GM12864 (cell line): ENCODE measurements around the gene RHBDL2.

ENCODE experiments used
- DNase-seq: peaks from one replicate; pipeline ENCODE4 v3.0.0-alpha.2; 2011; ENCODE audit warnings: low read depth
- H3K4me3 ChIP-seq: 2 replicates; pipeline ENCODE4 v1.5.1; 2011; ENCODE audit warnings: mild to moderate bottlenecking, low read depth, low read length, control low read depth
- CTCF ChIP-seq: IDR thresholded peaks from 2 replicates; pipeline ENCODE4 v1.5.1; 2011; ENCODE audit warnings: low read depth, mild to moderate bottlenecking, moderate library complexity, low read length, control low read depth, inconsistent platforms; ENCODE audit errors: missing control alignments

RHBDL2 gene

GRCh38 chr1:38950553-38950952, 8.9 kb upstream of the RHBDL2 start:
- no peak for DNase-seq
- H3K4me3 ChIP-seq, result no peak overlapping the region
- no peak for TF ChIP-seq CTCF

GRCh38 chr1:38944547-38944946, 2.9 kb upstream of the RHBDL2 start:
- no peak for TF ChIP-seq CTCF
- no peak overlapping the region for H3K4me3 ChIP-seq
- DNase-seq, result no peak

- DNase-seq, result no peak
- H3K4me3 ChIP-seq, result no peak overlapping the region
- no peak for TF ChIP-seq CTCF
These were observed 1.2 kb upstream of the RHBDL2 start for GRCh38 chr1:38942664-38943428.

- no peak for DNase-seq
- TF ChIP-seq CTCF, result no peak
- no peak overlapping the region for H3K4me3 ChIP-seq
These were observed 537 bp downstream of the RHBDL2 start for GRCh38 chr1:38941093-38941492.

GRCh38 chr1:38940339-38941047, 1.1 kb downstream of the RHBDL2 start:
- no peak overlapping the region for H3K4me3 ChIP-seq
- TF ChIP-seq CTCF, result no peak

GRCh38 chr1:38938722-38939260, 2.8 kb downstream of the RHBDL2 start:
- TF ChIP-seq CTCF, result no peak
- H3K4me3 ChIP-seq, result no peak overlapping the region
- no peak for DNase-seq

More at GRCh38 chr1:38940339-38941047, 1.1 kb downstream of the RHBDL2 start:
- DNase-seq, result no peak
